GM03348 (cell line): ENCODE data around the gene MRNIP.
"Not testable (repeated sequence)": the region's sequence is repeated elsewhere in the genome, so short reads cannot be mapped to it uniquely, and the experiment has no call there.

ENCODE experiments used
- DNase-seq: peaks from one replicate; pipeline ENCODE4 v3.0.0; 2012; ENCODE audit warnings: low spot score

Gene MRNIP

DNA sequence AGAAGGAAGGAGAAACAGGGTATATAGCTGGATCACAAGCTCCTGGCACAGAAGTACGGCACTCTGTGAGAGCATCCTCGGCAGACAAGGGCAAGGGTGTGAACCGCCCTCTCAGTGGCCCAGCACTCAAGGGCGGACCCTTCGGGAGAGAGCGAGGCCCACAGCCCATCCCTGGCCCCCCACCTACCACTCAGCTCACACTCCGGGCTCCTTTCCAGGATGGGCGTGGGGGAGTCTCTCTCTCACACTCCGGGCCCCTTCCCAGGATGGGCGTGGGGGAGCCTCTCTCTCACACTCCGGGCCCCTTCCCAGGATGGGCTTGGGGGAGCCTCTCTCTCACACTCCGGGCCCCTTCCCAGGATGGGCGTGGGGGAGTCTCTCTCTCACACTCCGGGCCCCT is 12.9 kb upstream of the MRNIP start:
- DNase-seq: not testable (repeated sequence)

DNA sequence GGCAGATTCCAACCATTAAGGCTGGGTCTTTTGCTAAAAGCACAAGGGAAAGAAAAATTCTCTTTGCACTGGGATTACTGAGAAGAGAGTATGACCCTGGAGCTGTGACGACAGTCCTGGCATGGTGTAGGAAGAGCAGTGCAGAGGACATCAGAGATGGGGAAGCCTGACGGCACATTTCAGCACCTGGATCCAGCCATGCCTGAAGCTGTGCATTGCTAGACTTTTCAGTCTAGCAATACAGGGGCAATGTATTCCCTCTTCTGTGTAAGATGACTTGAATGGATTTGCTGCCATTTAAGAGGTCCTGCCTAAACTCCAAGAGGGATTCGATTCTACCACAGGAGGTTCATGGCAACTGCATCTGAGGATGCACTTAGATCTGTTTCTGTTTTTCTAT is 12.3 kb upstream of the MRNIP start:
- DNase-seq: no peak

DNA sequence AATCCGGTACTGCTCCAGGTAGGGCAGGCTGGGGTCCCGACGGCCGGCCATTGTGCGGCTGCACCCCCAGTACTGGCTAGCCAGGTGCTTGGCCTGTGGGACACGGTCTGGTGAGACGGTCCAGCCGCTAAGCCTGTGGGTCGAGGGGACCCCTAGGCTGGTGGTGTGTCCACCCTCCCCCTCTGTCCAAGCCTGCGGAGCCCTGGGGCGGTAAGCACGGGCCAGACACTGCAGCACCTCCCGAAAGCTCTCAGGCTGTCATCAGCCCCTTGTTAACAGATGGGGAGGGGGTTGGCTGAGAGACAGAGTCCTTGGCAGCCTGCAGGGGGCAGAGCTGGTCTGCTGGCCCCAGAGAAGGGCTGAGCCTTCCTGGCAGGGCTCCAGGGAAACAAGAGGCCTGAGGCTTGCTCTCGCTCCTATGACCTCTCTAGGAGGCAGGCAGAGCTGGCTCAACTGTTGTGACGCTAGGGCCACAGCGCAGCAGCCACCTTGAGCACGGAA is 11.8 kb upstream of the MRNIP start:
- DNase-seq: peak; percentile 45

DNA sequence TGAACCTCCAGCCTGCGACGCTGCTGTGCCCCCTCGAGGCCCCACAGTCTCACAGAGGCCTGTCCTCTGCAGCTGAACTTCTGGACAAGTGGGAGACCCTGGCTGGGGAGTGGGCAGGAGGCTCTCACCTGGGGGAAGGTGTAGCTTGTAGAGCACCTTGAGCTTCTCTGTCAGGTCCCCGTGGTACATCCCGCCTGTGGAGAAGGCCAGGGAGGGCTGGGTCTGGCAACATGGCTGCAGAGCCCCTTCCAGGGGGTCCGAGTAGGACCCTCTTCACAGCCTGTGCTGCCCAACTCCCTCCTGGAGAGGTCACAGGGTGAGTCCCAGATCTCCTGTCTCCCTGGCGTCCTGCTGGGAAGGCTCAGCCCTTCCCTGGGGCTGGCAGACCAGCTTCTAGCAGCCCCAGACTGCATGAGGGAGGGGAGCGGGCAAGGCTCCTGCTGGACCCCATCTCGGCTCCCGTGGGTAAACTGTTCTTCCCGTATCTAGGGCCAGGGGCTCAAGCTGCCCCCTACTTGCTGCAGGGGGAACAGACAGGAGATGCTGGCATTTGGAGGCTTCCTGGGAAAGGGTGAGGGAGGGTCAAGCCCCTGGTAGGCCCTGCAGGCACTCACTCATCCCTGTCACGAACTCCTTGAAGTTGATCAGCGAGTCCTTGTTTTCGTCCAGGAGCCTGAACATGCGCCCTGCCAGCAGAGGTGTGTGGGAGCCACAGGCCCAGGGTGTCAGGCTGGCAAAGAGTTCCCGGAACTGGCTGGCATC is 11.2 kb upstream of the MRNIP start:
- no peak for DNase-seq

DNA sequence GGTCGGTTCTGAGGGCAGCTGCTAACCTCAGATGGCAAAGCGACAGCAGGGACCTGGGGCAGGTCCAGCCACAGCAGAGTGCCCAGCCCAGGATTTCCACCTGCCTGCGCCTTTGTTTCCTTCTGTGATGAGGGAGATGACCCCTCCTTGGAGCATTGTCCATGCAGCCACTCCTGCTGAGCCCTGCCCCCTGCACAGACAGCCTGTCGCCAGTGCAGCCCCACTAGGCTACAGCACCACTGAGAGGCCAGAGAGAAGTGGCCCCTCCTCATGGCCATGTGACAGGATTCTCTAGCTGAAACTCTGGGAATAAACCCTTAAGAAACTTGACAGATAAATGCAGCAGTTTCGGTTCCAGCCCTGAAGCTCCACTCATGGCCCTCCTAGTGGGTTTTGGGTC is 10.5 kb upstream of the MRNIP start:
- no peak for DNase-seq

DNA sequence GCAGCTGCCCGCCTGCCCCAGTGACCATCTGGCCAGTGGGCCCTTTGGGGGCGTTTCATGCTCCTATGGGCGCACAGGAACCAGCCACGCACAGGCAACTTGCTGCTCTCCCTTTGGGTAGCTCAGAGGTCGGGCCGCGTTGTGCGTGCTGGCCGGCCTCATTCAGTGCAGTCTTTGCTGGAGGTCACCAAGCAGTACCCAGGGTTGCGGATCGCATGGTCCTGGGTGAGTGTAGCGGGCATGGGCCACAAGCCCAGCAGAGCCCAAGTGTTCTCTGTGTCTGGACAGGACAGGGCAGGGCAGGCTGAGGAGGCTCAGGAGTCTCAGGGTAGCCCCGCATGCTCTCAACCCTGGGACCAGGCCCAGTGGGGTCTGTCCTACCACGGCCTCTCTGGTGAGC is 9.9 kb upstream of the MRNIP start:
- DNase-seq: no peak

DNA sequence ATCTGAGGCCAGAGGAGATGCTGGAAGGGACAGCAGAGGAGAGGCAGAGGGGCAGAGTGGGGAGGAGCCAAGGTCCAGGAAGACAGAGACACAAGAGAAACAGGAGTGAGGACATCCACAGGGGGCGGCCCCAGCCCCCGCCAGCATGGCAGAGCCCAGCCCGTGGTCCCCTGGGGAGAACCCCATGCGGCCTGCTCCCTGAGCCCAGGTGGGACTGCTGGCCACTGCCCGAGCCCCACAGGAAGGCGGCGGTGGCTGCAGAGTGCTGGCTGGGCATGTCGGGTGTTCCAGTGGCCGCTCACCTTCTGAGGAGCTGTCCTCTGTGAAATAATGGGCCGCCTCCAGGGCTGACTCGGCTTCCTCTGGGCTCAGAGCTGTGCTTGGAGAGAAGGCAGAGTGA is 8.9 kb upstream of the MRNIP start:
- no peak for DNase-seq

DNA sequence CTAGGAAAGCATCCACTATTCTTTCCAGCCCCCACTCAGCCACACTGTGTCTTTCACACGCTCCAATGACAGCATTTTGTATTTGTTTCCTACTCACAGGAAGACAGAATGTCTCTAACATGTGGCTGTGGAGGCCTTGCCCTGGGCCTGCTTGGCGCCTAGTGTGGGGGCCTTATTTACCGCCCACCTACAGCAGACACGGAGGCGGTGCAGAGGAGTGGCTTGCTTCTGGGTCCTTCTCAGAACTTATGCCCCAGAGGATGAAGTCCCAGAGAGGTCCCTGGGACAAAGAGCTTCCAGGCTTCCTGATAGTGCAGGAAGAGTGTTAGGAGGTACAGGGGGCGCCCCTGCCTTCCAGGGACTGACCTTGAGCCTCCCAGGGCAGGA is 8.5 kb upstream of the MRNIP start:
- no peak for DNase-seq

DNA sequence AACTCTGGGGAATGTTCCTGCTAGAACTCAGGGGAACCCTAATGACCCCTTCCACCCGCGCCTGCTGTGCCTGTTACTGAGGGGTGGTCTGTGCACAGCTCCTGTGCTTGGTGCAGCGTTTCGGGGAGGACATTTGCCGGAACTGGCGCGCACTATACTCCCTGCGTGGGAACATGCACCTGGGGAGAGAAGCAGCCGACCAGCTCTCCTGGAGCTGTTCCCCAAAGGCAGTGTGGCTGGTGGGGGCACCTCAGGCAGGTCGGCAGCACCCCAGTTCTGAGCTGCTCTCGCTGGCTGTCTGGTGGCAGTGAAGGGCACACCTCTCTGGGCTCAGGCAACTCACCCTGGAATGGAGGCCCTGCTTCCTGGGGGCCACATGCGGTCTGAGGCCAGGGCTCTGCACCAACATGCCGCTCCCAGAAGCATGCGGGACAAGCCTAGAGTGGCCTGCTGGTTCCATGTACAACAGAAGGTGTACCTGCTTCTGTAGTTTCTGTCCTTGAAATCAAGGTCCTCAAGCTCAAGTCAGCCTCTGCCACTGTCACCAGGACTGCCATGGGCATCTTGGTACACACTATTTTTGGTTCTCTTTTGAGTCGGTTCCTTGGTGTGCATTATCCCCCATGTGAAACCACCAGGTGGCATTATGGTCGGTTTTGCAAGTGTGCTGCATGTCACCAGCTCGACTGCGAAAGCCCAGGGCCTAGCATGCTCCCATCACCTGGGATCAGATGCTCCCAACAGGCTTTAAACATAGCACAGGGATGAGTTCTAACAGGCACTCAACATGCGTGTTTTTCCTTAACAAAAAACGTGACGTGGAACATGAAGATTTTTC is 7.8 kb upstream of the MRNIP start:
- DNase-seq: no peak

DNA sequence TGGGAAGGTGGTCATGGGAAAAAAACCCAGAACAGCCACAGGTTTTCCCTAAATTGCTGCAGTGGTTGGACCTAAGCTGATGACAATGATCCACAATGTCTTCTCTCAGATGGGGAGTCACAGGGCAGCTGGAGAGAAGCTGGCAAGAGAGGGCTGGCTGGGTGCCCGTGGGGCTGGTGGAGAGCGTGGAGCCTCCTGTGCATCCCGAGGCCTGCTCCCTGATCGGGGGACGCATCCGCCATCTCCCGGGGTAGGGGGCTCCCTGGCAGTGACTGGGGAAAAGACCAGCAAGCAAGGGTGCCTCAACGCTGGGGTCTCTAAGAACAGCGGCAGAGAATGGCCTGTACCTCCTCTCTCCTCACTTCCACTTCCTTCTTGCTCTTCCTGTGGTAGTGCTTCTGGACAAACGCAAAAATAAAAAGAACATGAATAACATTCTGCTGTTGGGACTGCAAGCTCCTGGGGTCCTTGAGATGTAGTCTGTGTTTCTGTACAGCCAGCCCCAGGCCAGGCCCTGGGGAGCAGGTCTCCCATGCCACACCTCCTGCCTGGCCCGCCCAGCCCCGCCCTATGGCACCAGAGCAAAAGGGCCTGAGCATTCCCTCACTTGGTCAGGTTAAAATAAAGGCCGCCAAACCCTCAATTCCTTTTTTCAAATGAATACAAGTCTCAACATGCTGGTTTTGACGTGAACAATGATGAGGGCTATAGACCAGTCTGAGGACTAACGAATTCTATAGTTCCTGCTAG is 7.0 kb upstream of the MRNIP start:
- no peak for DNase-seq

DNA sequence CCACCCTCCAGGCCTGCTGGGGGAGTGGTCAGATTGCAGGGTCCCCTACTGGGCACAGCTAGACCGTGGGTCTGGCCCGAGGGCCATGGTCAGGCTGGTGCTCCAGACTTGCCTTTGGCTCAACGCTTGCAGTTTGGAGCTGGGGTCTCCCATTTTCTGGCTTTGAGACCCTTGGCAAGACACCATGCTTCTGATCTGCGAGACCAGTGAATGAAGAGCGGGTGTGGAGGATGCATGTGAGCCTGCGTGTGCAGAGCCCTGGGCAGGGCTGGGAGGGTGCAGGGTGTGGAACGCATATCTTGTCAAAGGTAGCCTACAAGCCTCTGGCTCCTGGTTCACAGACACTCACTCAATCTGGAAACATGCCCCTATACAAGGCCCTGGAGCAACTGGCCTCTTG is 6.1 kb upstream of the MRNIP start:
- no peak for DNase-seq

DNA sequence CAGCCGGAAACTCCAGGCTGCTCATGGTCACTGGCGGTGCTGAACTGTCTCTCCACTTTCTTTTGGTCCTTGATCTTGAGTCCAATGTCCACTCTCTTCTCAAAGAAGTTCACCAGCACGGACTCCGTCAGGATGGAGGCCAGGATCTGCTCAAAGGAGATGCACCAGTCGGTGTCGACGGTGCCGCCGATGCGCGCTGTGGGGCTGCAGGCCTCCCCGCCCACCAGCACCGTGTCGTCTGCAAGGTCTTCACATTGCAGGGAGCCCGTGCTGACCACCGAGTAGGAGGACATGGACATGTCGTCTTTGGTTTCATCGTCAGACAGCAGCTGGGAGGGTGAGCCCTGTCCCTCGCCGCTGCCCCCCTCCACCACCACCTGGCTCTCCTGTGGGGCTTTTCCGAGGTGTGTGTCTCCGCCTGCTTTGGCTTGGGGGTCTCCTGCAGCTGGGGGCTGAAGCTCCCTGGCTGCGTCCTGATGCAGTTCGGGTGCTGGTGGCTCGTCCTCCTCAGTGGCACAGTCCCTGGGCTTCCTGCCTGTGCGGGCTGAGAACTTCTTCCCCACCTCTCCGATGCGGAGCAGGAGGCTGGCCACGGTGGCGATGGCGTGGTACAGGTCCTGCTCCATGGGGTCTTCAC is 5.0 kb upstream of the MRNIP start:
- no peak for DNase-seq

DNA sequence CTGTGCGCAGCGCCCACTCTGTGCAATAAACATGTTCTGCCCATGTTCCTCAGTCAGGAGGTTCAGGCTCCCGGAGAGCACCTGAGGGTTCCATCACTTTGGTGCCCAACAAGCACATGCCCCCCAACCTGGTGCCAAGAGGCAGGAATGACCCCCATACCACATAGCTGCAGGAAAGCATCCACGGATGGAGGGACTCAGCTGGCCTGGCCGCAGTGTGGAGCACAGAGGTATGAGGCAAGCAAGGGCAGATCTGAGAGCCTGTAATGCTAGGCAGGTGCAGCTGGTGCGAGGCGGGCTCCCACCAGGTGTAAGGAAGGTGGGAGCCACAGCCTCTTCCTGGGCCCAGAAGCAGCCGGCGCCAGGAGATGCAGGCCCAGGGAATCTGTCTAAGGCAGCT is 4.3 kb upstream of the MRNIP start:
- DNase-seq: no peak

DNA sequence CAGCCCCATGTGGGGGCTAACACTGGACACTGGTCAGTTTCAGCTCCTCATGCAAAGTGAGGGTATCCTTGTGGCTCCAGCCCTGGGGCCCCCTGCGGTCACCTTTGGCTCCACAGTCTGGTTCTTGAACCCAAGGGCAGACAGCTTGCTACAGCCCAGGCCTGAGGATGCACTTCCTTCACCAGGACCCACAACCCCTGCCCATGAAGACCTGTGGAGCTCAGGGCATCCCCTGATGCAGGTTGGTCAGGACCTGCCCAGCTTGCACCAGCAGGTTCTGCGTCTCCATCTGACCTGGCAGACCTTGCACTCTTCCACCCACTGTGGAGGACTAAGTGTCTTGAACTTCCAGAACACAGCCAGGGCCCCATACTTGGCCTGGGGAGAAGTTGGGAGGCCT is 3.7 kb upstream of the MRNIP start:
- no peak for DNase-seq

DNA sequence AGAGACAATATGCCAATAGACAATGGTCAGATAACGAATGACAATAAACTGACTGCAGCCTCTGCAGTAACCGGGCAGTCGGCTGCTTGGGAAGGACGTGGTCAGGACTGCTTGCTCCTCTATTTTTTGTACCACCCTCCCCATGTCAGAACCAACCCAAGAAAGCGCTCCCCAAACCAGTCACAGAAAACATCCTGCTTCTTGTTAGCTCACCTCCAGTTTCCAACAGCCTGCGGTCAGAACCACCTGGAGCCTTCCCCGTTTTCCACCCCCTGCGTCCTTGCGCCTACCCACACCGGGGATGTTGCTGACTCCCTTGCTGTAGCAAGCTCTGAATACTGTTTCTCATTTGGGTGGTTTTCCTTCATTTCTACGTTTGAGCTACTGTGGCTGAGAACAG is 1.7 kb upstream of the MRNIP start:
- DNase-seq: no peak

DNA sequence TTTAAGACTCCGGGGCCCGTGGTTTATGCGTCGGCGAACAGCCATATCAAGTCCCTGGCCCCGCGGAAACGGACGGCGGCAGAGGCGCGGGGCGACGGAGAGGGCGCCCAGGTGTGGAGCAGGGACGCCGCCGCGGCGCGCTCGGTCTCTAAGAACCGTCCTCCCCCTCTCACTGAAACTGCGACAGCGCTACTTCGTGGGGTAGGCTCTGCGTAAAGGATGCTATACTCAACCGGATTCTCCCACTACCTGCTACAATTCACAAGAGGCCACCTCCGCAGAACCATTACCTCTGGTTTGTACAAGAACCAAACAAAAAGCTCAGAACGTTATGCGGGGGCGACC is 404 bp downstream of the MRNIP start:
- DNase-seq: peak; percentile 57

DNA sequence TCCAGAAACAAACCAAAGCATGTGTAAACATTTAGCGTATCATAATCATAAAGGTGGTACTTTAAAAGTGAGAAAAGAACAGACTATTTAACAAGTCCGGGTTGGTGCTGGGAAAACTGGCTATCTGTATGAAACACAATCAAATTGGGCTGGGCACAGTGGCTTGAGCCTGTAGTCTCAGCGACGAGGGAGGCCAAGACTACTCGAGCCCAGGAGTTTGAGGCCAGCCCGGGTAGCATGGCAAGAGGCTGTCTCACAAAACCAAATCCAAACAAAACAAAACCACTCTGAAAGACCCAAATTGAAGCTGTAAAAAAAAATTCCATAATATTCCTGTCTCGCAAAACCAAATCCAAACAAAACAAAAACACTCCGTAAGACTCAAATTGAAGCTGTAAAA is 4.3 kb downstream of the MRNIP start:
- DNase-seq: no peak

DNA sequence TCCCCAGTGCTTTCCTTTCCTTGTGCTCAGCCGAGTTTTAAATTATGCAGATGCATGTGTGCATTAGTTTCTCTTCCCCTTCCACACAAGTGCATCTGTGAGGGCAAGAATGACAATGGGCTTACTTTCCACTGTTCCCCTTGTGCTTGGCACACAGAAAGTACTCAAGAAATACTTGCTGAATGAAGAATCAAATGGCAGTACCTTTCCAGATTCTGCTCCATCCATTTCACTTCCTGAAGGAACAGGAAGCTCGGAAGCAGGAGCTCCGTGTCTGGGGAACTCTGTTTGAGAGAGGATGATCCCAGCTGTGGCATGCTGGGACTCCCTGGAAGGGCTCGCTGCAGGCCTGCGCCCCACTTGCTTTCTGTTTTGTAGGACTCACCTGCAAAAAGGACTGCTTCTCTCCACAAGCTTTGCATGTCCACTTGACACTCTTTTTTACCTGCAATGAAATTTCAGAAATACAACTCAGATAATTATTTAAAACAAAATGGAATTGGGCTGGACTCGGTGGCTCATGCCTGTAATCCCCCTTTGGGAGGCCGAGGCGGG is 5.5 kb downstream of the MRNIP start:
- no peak for DNase-seq

DNA sequence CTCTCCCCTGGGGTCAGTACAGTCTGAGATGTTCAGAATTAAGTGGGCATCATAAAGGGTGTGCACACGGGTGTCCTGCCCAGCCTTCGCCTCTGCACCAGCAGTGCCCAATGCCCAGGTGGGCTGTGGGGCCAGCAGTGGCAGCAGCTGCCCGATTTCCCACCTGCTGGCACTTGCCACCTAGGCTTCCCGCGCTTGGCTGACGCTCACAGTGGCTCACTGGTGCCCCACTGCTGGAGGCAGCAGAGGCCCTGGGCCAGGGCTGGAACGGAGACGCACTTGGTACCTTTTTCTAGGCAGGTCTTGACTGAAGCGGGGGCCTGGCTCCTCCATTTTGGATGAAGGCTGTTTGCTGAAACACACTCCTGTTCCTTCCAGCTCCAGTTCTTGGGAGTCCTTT is 17.0 kb downstream of the MRNIP start:
- no peak for DNase-seq

DNA sequence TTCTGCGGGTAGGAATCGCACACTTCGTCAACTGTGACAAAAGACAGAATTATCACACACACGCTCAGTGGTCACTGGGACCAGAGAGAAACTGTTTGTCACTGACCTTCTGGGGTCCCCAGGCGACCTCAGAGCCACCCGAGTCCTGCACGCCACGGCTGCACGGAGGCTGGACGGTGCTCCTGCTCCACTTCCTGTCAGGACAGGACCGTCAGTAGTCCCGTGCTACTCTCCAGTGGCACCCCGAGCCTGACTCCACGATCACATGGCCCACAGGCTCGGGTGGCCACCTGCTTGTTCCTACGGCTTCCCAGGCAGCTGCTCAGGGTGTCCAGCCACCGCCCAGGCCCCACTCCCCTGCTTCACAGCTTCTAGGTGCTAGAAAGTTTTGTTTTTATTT is 17.9 kb downstream of the MRNIP start:
- no peak for DNase-seq

DNA sequence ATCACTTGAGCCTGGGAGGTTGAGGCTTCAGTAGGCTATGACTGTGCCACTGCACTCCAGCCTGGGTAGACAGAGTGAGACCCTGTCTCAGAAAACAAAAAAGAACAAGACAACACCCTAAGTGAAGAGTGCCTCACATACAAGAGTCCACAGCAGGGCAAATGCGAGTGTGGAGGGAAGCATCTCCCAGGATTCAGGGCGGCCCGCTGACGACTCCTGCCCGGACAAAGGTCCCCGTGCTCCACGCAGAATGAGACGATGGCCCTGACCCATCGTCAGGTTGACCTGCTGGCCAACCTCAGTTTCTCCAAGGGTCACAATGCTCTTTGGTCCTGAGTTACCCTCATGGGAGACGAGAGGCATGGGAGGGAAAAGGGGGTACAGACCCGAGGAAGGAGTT is 18.3 kb downstream of the MRNIP start:
- no peak for DNase-seq
